Stimulated activated CD4-positive, alpha-beta T cell treated with anti-CD3 and anti-CD28 coated beads, Interleukin-4, amount 100 ng/mL, for 24 hours (primary cell): Measurements from ENCODE around the gene NOXO1.

ENCODE experiments used
- DNase-seq: peaks from one replicate; pipeline ENCODE4 v3.0.0-alpha.2; 2020

The NOXO1 gene

DNA sequence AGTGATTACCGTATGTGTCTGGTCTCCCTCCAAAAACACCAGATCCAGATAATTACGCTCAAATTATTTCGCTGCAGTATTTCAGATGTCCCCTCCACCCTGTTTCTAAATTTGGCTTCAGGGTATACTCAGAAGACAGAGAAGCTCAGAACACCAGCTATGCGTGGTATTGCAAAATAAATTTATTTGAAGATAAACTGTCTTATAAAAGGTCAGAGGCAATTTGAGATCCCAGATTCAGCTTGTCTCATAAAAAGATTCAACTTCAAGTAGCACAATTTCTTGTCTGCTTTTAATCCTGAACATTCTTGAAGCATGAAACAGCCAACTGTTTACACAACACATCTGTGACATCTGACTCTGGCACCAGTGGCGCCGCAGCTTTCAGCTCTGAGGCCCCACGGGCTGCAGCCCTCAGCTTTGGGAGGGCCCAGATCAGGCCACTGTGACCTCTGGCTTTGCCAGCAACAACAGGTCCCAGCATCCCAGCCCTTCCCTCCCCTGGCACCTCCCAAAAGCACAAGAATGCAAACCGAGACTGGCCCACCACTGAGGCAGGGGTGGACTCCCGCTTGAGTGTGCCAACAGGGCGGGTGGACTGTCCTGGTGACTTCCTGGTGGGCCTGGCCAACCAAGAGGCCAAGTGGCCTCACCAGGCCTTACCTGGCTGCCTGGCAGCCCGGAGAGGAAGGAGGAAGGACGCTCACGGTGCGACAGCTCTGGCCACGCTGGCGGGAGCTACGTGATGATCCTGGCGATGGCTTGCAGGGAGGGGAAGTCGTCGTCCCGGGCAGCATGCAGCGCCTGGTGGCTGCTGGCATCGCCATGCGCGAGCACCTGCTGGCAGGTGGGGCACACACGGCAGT, 16.5 kb upstream of the NOXO1 start:
- no peak for DNase-seq

DNA sequence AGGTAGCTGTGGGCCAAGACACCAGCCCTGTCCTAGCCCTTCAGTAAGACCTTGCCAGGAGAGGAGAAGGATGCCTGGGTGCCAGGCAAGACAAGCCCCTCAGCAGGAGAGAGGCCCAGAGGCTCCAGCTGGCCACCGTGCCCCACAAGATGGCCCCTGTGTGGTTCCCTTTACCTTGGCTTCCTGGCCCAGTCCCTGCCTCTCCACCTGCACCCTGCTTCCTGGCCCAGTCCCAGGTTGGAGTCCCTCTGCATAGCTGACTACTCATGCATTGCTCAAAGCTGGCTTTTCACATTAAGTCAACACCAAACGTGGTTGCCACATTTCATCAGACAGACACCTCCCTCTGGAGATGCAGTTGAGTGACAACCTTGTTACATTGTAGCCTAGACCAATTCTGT, 12.5 kb upstream of the NOXO1 start:
- DNase-seq: no peak

- no peak for DNase-seq
Measured at GRCh38 chr16:1992704-1993317, 11.5 kb upstream of the NOXO1 start.

GRCh38 chr16:1991948-1992703, 10.9 kb upstream of the NOXO1 start:
- DNase-seq: peak; percentile 96

- no peak for DNase-seq
Measured at GRCh38 chr16:1991588-1991947, 10.3 kb upstream of the NOXO1 start.

DNA sequence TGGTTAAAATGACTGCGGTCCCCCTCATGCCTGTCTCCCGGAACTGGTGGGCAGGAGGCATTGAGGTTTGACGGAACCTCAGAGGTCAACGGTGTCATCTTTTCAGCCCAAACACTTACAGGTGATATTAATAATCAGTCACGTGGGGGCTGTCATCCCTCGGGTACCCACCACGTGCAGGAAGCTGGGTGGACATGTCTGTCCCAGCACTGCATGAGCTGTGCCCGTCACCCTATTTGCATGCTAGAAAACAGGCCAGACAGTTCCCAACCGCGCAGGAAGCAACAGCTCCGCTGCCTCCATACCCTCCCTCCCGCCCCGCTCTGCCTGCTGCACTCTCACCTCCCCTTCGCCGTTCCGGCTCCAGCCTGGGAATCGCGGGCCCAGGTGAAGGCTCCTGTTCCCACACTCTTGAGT, 9.9 kb upstream of the NOXO1 start:
- peak; percentile 43 for DNase-seq

DNA sequence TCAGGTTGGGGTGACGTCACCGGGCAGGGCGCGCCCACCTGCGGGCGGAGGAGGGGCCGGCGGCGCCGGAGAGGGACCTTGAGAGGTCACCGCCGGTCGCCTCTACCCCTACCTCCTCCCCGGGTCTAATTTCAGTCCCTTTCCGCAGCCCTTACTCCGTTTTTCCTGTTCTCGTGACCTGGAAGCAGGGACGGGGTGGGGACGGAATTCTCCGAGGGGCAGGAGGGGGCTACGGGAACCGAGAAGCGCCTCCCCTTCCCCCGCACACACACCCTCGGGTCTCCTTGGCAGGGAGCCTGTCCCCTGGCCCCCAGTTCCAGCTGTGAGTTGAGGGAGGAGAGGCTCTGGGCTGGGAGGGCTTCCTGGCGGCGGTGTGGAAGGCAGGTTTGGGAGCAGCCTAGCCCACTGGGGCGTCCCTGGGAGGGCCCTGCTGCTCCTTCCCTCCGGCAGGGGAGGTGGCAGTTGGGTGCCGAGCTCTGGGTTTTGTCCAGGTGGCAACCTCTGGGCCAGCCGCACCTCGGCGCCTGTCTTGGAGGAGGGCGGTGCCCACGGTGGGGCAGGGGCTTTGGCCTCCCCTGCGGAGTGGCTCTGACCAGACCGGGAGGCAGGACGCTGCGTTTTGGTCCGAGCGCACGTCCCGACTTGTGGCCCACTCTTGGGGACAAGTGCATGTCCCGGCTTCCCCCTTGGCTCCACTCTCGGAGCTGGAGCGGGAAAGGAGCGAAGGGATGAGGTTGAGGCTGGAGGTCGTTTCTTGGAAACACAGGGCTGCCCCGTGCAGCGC, 9.3 kb upstream of the NOXO1 start:
- DNase-seq: no peak

- DNase-seq: no peak
Measured at GRCh38 chr16:1990101-1990350, 8.8 kb upstream of the NOXO1 start.

DNA sequence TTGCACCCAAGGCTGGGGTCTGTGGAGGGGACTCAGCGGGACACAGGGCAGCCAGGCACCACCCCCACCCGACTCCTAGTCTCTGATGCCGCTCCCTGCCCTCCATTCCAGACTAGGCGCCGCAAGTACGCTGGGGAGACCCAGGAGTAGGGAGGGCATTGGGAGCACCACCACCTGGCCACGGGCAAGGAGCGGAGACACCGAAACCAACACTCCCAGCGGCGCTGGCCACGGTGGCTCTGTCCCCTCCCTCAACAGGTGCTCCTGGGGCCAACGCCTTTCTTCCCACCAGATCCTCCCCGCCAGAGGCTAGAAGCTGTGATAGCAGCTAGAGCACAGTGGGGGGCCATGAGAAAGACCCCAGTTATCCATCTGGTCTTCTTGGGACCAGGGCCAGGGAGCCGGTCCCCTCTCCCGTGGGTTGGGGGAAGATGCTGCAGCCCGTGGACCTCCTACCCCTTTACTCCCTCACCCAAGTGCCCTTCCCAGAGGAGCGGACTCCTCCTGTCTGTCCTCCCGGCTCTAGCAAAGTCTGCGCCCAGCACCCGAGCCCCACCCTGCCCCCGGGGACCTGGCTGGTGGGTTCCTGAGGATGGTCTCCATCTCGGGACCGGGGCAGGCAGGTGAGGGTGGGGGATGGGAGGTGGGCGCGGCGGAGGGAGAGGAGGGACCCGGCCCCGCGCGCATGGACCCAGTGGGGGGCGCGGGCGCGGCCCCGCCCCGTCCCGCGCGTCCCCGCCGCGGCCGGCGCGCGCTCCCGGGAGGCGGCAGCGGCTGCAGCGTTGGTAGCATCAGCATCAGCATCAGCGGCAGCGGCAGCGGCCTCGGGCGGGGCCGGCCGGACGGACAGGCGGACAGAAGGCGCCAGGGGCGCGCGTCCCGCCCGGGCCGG, 8.2 kb upstream of the NOXO1 start, which contains the start of gene SYNGR3:
TSS of gene SYNGR3 (plus strand) at position 762 of the 892 bp plus-strand sequence. CDS start 133 bp downstream, outside the sequence.
- no peak for DNase-seq

DNA sequence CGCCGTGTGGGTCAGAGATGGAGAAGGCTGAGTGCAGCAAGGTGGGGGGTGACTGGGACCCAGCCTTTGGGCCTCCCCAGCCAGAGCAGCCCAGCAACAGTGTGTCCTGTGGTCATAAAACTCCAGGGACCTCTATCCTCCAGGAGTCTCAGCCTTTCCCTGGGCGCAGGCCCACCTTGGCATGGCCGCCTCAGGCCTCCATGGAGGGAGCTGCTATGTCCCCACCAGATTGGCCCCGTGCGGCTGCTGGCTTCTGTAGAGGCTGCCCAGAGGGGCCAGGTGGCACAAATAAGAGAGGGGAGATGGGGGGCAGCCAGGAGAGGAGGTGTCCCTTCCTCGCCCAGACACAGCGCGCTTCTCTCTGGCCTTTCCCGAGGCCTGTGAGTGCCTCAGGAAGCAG, 5.9 kb upstream of the NOXO1 start:
- DNase-seq: no peak

DNA sequence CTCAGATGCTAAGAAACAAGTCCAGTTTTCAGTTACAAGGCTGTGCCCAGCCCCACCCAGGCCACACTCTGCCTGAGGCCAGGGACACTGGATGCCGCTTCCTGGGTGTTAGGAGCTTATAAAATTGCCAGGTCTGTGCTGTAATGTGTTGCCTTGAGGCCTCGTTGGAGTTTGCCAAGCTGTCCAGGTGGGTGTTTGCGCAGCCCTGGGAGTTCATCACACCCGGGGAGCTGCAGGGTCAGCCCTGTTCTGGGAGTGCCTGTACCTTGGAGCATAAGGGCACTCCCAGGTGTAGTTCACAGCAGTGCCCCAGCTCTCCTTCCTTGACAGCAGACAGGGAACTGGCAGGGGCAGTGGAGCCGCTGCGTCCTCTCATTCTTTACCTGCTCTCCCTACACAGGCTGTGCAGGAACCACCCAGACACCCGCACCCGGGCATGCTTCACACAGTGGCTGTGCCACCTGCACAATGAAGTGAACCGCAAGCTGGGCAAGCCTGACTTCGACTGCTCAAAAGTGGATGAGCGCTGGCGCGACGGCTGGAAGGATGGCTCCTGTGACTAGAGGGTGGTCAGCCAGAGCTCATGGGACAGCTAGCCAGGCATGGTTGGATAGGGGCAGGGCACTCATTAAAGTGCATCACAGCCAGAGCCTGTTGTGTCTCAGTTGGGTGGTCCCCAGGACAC, 4.3 kb upstream of the NOXO1 start:
- no peak for DNase-seq

DNA sequence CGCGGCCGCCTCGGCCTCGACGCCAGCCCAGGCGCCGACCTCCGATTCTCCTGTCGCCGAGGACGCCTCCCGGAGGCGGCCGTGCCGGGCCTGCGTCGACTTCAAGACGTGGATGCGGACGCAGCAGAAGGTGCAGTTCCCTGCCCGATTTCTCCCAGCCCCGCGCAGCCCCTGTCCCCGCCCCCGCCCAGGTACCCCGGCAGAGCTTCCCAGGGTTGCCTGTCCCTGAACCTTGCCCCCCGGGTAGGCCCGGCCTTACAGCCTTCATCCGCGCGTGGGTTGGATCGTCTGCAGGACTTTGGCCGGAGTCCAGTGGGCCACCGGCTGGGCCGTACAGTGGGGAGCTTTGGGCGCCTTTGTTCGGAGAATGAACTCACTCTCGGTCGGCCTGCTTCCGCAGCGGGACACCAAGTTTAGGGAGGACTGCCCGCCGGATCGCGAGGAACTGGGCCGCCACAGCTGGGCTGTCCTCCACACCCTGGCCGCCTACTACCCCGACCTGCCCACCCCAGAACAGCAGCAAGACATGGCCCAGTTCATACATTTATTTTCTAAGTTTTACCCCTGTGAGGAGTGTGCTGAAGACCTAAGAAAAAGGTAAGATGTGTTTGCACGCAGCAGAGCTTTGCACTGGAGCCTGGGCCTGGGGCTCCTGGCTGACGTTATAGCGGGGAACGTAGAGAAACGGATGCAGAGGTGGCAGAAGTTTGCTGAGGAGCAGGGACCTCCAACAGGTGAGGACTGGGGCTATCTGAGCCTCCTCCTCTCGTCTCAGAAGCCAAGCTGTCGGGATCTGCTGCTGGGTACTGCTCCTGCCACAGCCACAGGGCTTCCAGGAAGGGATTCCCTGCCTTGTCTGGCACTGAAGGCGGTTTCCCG, 3.3 kb upstream of the NOXO1 start:
- DNase-seq: peak; percentile 32

DNA sequence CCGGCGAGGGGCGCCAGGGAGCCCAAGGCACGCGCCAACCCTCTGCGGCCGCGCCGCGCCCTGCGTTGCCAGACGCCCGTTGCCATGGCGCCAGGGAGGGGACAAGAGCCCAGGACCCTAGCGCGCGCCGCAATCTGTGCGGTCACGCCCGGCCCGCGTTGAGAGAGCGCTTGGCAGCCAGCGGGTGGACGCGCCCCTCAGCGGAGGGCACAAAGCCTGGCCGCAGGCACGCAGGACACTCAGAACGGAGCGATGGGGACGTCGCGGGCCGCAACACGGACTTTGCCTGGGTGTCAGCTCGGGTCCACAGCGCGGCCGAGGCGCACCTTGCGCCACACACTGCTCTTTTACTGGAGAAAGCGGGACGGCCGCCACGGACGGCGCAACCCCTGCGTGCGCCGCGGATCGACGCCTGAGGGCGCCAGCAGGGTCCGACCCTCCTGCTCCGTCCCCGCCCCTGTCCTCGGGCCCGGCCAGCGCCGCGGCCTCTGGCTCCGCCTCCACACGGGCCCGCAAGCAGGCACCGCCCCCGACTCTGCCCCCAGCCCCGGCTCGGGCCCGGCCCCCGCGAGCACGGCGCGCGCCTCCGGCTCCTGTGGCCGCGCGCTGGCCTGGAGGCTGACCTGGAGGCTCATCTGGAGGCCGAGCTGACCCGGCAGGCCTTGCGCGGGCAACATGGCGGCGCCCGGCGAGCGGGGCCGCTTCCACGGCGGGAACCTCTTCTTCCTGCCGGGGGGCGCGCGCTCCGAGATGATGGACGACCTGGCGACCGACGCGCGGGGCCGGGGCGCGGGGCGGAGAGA, 2.5 kb upstream of the NOXO1 start, which contains the start of gene GFER:
TSS of gene GFER (plus strand) at position 650 of the 803 bp plus-strand sequence. CDS start at position 676, 26 bp downstream.
- DNase-seq: peak; percentile 71

GRCh38 chr16:1982991-1983543, 1.8 kb upstream of the NOXO1 start:
- no peak for DNase-seq

GRCh38 chr16:1982013-1982433, 754 bp upstream of the NOXO1 start:
- no peak for DNase-seq

GRCh38 chr16:1980770-1981087, 540 bp downstream of the NOXO1 start:
- no peak for DNase-seq

GRCh38 chr16:1980030-1980769, 1.1 kb downstream of the NOXO1 start:
- no peak for DNase-seq

GRCh38 chr16:1979271-1980029, 1.8 kb downstream of the NOXO1 start:
- DNase-seq: peak; percentile 36
